H9 (cell line): ENCODE data around the gene SELENOK. TPM values are rescaled to one million over a fixed set of nuclear protein-coding genes. Genes with fewer than 3 reads are reported as not detected.

Source experiments
- DNase-seq: peaks from one replicate; pipeline ENCODE4 v3.0.0-alpha.2; 2017
- H2AFZ ChIP-seq: one replicate; pipeline ENCODE4 v1.6.1; 2013; ENCODE audit warnings: mild to moderate bottlenecking, low read length, control low read depth, moderate library complexity
- H2AK5ac ChIP-seq: 2 replicates; pipeline ENCODE4 v1.6.1; 2013; ENCODE audit warnings: low read length, control low read depth, mixed read lengths; ENCODE audit not compliant: insufficient read length
- H2BK120ac ChIP-seq: one replicate; pipeline ENCODE4 v1.6.1; 2013; ENCODE audit warnings: low read depth, mild to moderate bottlenecking, low read length, control low read depth, inconsistent platforms; ENCODE audit not compliant: poor library complexity, severe bottlenecking
- H2BK12ac ChIP-seq: 2 replicates; pipeline ENCODE4 v1.6.1; 2013; ENCODE audit warnings: low read length, control low read depth, mixed read lengths, low read depth; ENCODE audit not compliant: insufficient read length
- H2BK15ac ChIP-seq: 2 replicates; pipeline ENCODE4 v1.6.1; 2013; ENCODE audit warnings: low read depth, low read length, control low read depth
- H2BK20ac ChIP-seq: one replicate; pipeline ENCODE4 v1.6.1; 2013; ENCODE audit warnings: low read depth, mild to moderate bottlenecking, low read length, control low read depth, inconsistent platforms; ENCODE audit not compliant: poor library complexity, severe bottlenecking
- H2BK5ac ChIP-seq: 2 replicates; pipeline ENCODE4 v1.6.1; 2013; ENCODE audit warnings: low read length, control low read depth, mixed read lengths; ENCODE audit not compliant: insufficient read length
- H3K14ac ChIP-seq: 2 replicates; pipeline ENCODE4 v1.6.1; 2013; ENCODE audit warnings: low read length, control low read depth; ENCODE audit not compliant: insufficient read depth
- H3K18ac ChIP-seq: 2 replicates; pipeline ENCODE4 v1.6.1; 2013; ENCODE audit warnings: low read depth, mild to moderate bottlenecking, mixed read lengths, low read length, control low read depth; ENCODE audit not compliant: insufficient read length
- H3K23ac ChIP-seq: 2 replicates; pipeline ENCODE4 v1.6.1; 2013; ENCODE audit warnings: low read length, control low read depth, mixed read lengths, low read depth; ENCODE audit not compliant: insufficient read length
- H3K23me2 ChIP-seq: 2 replicates; pipeline ENCODE4 v1.6.1; 2013; ENCODE audit warnings: low read depth, mild to moderate bottlenecking, mixed read lengths, low read length, control low read depth; ENCODE audit not compliant: insufficient read length, poor library complexity, severe bottlenecking
- H3K27ac ChIP-seq: 2 replicates; pipeline ENCODE4 v1.5.1; 2013; ENCODE audit warnings: low read length, control low read depth, mixed read lengths, low read depth; ENCODE audit not compliant: insufficient read length
- H3K27me3 ChIP-seq: 2 replicates; pipeline ENCODE4 v1.6.1; 2013; ENCODE audit warnings: low read length, control low read depth, inconsistent platforms; ENCODE audit not compliant: insufficient read depth
- H3K4ac ChIP-seq: 2 replicates; pipeline ENCODE4 v1.6.1; 2013; ENCODE audit warnings: low read depth, mild to moderate bottlenecking, control low read depth, inconsistent platforms, low read length, moderate library complexity
- H3K4me1 ChIP-seq: 2 replicates; pipeline ENCODE4 v1.6.1; 2013; ENCODE audit warnings: low read length, control low read depth, inconsistent platforms; ENCODE audit not compliant: insufficient read depth
- H3K4me2 ChIP-seq: 2 replicates; pipeline ENCODE4 v1.6.1; 2013; ENCODE audit warnings: low read length, control low read depth, mixed read lengths; ENCODE audit not compliant: insufficient read length, insufficient read depth
- H3K56ac ChIP-seq: 2 replicates; pipeline ENCODE4 v1.6.1; 2013; ENCODE audit warnings: low read depth, mild to moderate bottlenecking, mixed read lengths, low read length, control low read depth; ENCODE audit not compliant: insufficient read length
- H3K79me1 ChIP-seq: 2 replicates; pipeline ENCODE4 v1.6.1; 2013; ENCODE audit warnings: low read depth, mild to moderate bottlenecking, moderate library complexity, low read length, control low read depth, inconsistent platforms; ENCODE audit not compliant: insufficient read depth, poor library complexity, severe bottlenecking
- H3K79me2 ChIP-seq: 2 replicates; pipeline ENCODE4 v1.6.1; 2013; ENCODE audit warnings: low read length, control low read depth, inconsistent platforms; ENCODE audit not compliant: insufficient read depth
- H3K9ac ChIP-seq: 2 replicates; pipeline ENCODE4 v1.6.1; 2013; ENCODE audit warnings: low read length, control low read depth, mixed read lengths; ENCODE audit not compliant: insufficient read length; ENCODE audit errors: extremely low read depth
- H3K9me3 ChIP-seq: one replicate; pipeline ENCODE4 v1.6.1; 2013; ENCODE audit warnings: low read depth, low read length, inconsistent platforms; ENCODE audit not compliant: control insufficient read depth
- H3T11ph ChIP-seq: one replicate; pipeline ENCODE4 v1.6.1; 2013; ENCODE audit warnings: mild to moderate bottlenecking, low read length, control low read depth, inconsistent platforms
- H4K20me1 ChIP-seq: one replicate; pipeline ENCODE4 v1.6.1; 2013; ENCODE audit not compliant: control insufficient read depth, insufficient read length, insufficient read depth
- H4K5ac ChIP-seq: 2 replicates; pipeline ENCODE4 v1.6.1; 2013; ENCODE audit warnings: low read depth, mild to moderate bottlenecking, mixed read lengths, low read length, control low read depth; ENCODE audit not compliant: insufficient read length
- H4K8ac ChIP-seq: replicated peaks from 2 replicates; pipeline ENCODE4 v1.6.1; 2013; ENCODE audit warnings: low read length, control low read depth, mixed read lengths, low read depth; ENCODE audit not compliant: insufficient read length
- H4K91ac ChIP-seq: 2 replicates; pipeline ENCODE4 v1.6.1; 2013; ENCODE audit warnings: low read depth, mild to moderate bottlenecking, moderate library complexity, mixed read lengths, low read length, control low read depth; ENCODE audit not compliant: insufficient read length
- H3K27ac Mint-ChIP-seq, 3 experiments: 2 replicates in 2 of 3; 3 replicates in 1 of 3; pipeline ENCODE4 v1.8.0; 2020 to 2021; ENCODE audit warnings: mixed read lengths in 3 of 3, mild to moderate bottlenecking in 1 of 3, moderate library complexity in 1 of 3
- H3K27me3 Mint-ChIP-seq: 2 replicates; pipeline ENCODE4 v1.8.0; 2021; ENCODE audit warnings: low read depth, mild to moderate bottlenecking, moderate library complexity, mixed read lengths
- H3K36me3 Mint-ChIP-seq, 3 experiments: 2 replicates in 2 of 3; 3 replicates in 1 of 3; pipeline ENCODE4 v1.8.0; 2020 to 2021; ENCODE audit warnings: low read depth in 3 of 3, mixed read lengths in 3 of 3; ENCODE audit not compliant: insufficient read depth in 1 of 3
- H3K4me1 Mint-ChIP-seq, 2 experiments: 2 replicates each; pipeline ENCODE4 v1.8.0; 2020; ENCODE audit warnings: mixed read lengths in 2 of 2
- H3K4me3 Mint-ChIP-seq, 2 experiments: 2 replicates in 1 of 2; 3 replicates in 1 of 2; pipeline ENCODE4 v1.8.0; 2020 to 2021; ENCODE audit warnings: mild to moderate bottlenecking in 2 of 2, mixed read lengths in 2 of 2, moderate library complexity in 1 of 2
- H3K9me3 Mint-ChIP-seq, 2 experiments: 2 replicates in 1 of 2; 3 replicates in 1 of 2; pipeline ENCODE4 v1.8.0; 2020; ENCODE audit warnings: mild to moderate bottlenecking in 2 of 2, mixed read lengths in 2 of 2, moderate library complexity in 1 of 2
- WGBS: extraction: QIAGEN DNeasy Blood & Tissue Kit; methylation state at CpG from one replicate; pipeline ENCODE4 v1.1.7; 2013; ENCODE audit warnings: missing lambda C conversion rate, low lambda C conversion rate, mixed read lengths; ENCODE audit not compliant: insufficient read length; ENCODE audit errors: extremely low coverage; 5-methylcytosine and 5-hydroxymethylcytosine counted together
- total RNA-seq: library from RNA; stranded (reverse); gene quantifications from 2 replicates; pipeline ENCODE4 v1.2.1, GENCODE V29; 2021
- TF ChIP-seq, protein P1 (sequence below): fragments of 200-600 bp; sonication (generic); conservative IDR thresholded peaks from 3 replicates; pipeline ENCODE4 v1.8.0; 2021; ENCODE audit warnings: antibody characterized with exemption, mild to moderate bottlenecking

The SELENOK gene
- total RNA-seq, 1 experiment from 2014 or later: 34.6 TPM

GRCh38 chr3:53835257-53835656 lies 56.4 kb downstream of the SELENOK start:
- no peak overlapping the region for H4K5ac ChIP-seq
- H2AFZ ChIP-seq: no peak overlapping the region
- WGBS: no CpG with 5 or more reads among the region's 1 CpG
- peaks cover 1 to 23% (median 9%) of the 10 kb centered on the region in 3 experiments; a peak in 6 of 7 replicates for H3K36me3 Mint-ChIP-seq
- DNase-seq: no peak
- H2BK15ac ChIP-seq: no peak overlapping the region
- no peak overlapping the region; a peak in 1 of 7 replicates for H3K27ac Mint-ChIP-seq
- H2BK12ac ChIP-seq: no peak overlapping the region
- H4K8ac ChIP-seq: no peak overlapping the region
- H3K79me2 ChIP-seq: no peaks in the 10 kb centered on the region
- H3T11ph ChIP-seq: no peak overlapping the region
- no peak overlapping the region for H3K4me2 ChIP-seq
- no peaks in the 10 kb centered on the region for H3K4me1 ChIP-seq
- TF ChIP-seq, protein P1, sequence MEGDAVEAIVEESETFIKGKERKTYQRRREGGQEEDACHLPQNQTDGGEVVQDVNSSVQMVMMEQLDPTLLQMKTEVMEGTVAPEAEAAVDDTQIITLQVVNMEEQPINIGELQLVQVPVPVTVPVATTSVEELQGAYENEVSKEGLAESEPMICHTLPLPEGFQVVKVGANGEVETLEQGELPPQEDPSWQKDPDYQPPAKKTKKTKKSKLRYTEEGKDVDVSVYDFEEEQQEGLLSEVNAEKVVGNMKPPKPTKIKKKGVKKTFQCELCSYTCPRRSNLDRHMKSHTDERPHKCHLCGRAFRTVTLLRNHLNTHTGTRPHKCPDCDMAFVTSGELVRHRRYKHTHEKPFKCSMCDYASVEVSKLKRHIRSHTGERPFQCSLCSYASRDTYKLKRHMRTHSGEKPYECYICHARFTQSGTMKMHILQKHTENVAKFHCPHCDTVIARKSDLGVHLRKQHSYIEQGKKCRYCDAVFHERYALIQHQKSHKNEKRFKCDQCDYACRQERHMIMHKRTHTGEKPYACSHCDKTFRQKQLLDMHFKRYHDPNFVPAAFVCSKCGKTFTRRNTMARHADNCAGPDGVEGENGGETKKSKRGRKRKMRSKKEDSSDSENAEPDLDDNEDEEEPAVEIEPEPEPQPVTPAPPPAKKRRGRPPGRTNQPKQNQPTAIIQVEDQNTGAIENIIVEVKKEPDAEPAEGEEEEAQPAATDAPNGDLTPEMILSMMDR: no peak
- no peak overlapping the region for H3K9ac ChIP-seq
- no peaks in the 10 kb centered on the region for H3K27me3 ChIP-seq
- no peak overlapping the region for H3K27ac ChIP-seq
- H2AK5ac ChIP-seq: no peak overlapping the region
- H3K79me1 ChIP-seq: no peaks in the 10 kb centered on the region
- H2BK120ac ChIP-seq: no peak overlapping the region
- H3K14ac ChIP-seq: no peak overlapping the region
- no peaks in the 10 kb centered on the region for H3K9me3 Mint-ChIP-seq
- no peak overlapping the region for H2BK20ac ChIP-seq
- H3K4me1 Mint-ChIP-seq: no peaks in the 10 kb centered on the region
- no peak overlapping the region for H3K56ac ChIP-seq
- H3K23ac ChIP-seq: no peak overlapping the region
- H3K9me3 ChIP-seq: no peaks in the 10 kb centered on the region
- H3K4me3 Mint-ChIP-seq: no peak overlapping the region
- H3K4ac ChIP-seq: no peak overlapping the region
- H4K20me1 ChIP-seq: no peaks in the 10 kb centered on the region
- H3K23me2 ChIP-seq: no peaks in the 10 kb centered on the region
- H3K18ac ChIP-seq: no peak overlapping the region
- no peak overlapping the region for H2BK5ac ChIP-seq
- H3K27me3 Mint-ChIP-seq: no peaks in the 10 kb centered on the region
- H4K91ac ChIP-seq: no peak overlapping the region
